Measurements from ENCODE around the gene ITGA2B.
A peak's percentile ranks its signal among the peaks of the same experiment; 100 is the strongest.
"Not testable (repeated sequence)": the region's sequence is repeated elsewhere in the genome, so short reads cannot be mapped to it uniquely, and the experiment has no call there.

The ITGA2B gene

GRCh38 chr17:44351961-44352827 lies 37.3 kb downstream of the ITGA2B start:
- no peak for DNase-seq

- no peak for DNase-seq
These were observed 38.0 kb downstream of the ITGA2B start for GRCh38 chr17:44351464-44351863.

GRCh38 chr17:44350733-44351226 lies 38.7 kb downstream of the ITGA2B start:
- DNase-seq: peak; percentile 88

GRCh38 chr17:44349553-44350070 lies 39.8 kb downstream of the ITGA2B start:
- DNase-seq: no peak

GRCh38 chr17:44348988-44349364 lies 40.5 kb downstream of the ITGA2B start:
- DNase-seq: no peak

- DNase-seq: no peak
These were observed 41.0 kb downstream of the ITGA2B start for GRCh38 chr17:44348234-44348987.

- DNase-seq: not testable (repeated sequence)
These were observed 42.0 kb downstream of the ITGA2B start for GRCh38 chr17:44347206-44348055.

GRCh38 chr17:44346064-44346844 lies 43.2 kb downstream of the ITGA2B start:
- DNase-seq: no peak

GRCh38 chr17:44345454-44346026 lies 43.9 kb downstream of the ITGA2B start:
- no peak for DNase-seq

GRCh38 chr17:44344939-44345453 lies 44.5 kb downstream of the ITGA2B start, which contains the start of gene GRN:
Gene GRN, plus strand, starts transcription at chr17:44345302. Its CDS starts 3,863 bp downstream, at chr17:44349165.
- peak; percentile 87 for DNase-seq

GRCh38 chr17:44343510-44344209 lies 45.8 kb downstream of the ITGA2B start:
- DNase-seq: no peak

GRCh38 chr17:44340553-44340952 lies 48.9 kb downstream of the ITGA2B start:
- not testable (repeated sequence) for DNase-seq

- no peak for DNase-seq
These were observed 50.7 kb downstream of the ITGA2B start for GRCh38 chr17:44338702-44339101.

GRCh38 chr17:44335968-44336367 lies 53.5 kb downstream of the ITGA2B start:
- DNase-seq: no peak

- DNase-seq: no peak
These were observed 53.9 kb downstream of the ITGA2B start for GRCh38 chr17:44335564-44335963.

- DNase-seq: no peak
These were observed 54.7 kb downstream of the ITGA2B start for GRCh38 chr17:44334727-44335126.

- DNase-seq: no peak
These were observed 55.1 kb downstream of the ITGA2B start for GRCh38 chr17:44334315-44334714.

- DNase-seq: no peak
These were observed 56.1 kb downstream of the ITGA2B start for GRCh38 chr17:44333371-44333770.

GRCh38 chr17:44331249-44331760 lies 58.1 kb downstream of the ITGA2B start:
- DNase-seq: peak; percentile 80

- DNase-seq: not testable (repeated sequence)
These were observed 59.2 kb downstream of the ITGA2B start for GRCh38 chr17:44330263-44330662.

Data from activated CD8-positive, alpha-beta memory T cell treated with anti-CD3 and anti-CD28 coated beads, Interleukin-2, amount 50 U/mL, for 48 hours (primary cell).